Fibroblast of the aortic adventitia (primary cell): Measurements from ENCODE around the gene OLFML1. TPM values are rescaled to one million over a fixed set of nuclear protein-coding genes. Genes with fewer than 3 reads are reported as not detected.
"Not testable (repeated sequence)": the region's sequence is repeated elsewhere in the genome, so short reads cannot be mapped to it uniquely, and the experiment has no call there.

Experiments
- DNase-seq: peaks from one replicate; pipeline ENCODE4 v3.0.0-alpha.2; 2010; ENCODE audit warnings: low read depth
- H3K4me3 ChIP-seq: 2 replicates; pipeline ENCODE4 v1.5.1; 2011; ENCODE audit warnings: low read depth, mild to moderate bottlenecking, control low read depth, low read length, moderate library complexity
- CTCF ChIP-seq: IDR thresholded peaks from 2 replicates; pipeline ENCODE4 v1.5.1; 2011; ENCODE audit warnings: mild to moderate bottlenecking, low read length, control low read depth, inconsistent platforms; ENCODE audit not compliant: insufficient read depth
- total RNA-seq: library from RNA; depleted of rRNA; stranded (reverse); fragments of >200 nt; gene quantifications from 2 replicates; pipeline ENCODE4 v1.2.3, GENCODE V29; 2012; ENCODE audit warnings: low replicate concordance

OLFML1 gene
- total RNA-seq, 1 donor = 27.1 TPM

GRCh38 chr11:7513234-7514098 is 28.2 kb downstream of the OLFML1 start, which contains the start of gene PPFIBP2:
TSS of gene PPFIBP2 (plus strand) at chr11:7513999. CDS start at chr11:7549476, 35,477 bp downstream.
- TF ChIP-seq CTCF = peak; percentile 61
- H3K4me3 ChIP-seq = peak within 1 kb of the TSS; percentile 77
- DNase-seq = peak; percentile 69

GRCh38 chr11:7514099-7514591 is 28.8 kb downstream of the OLFML1 start:
- no peak for DNase-seq

GRCh38 chr11:7515447-7515886 is 30.2 kb downstream of the OLFML1 start:
- H3K4me3 ChIP-seq = no peak overlapping the region
- no peak for TF ChIP-seq CTCF
- DNase-seq = no peak

More at GRCh38 chr11:7514099-7514591, 28.8 kb downstream of the OLFML1 start:
- TF ChIP-seq CTCF = no peak
- H3K4me3 ChIP-seq = peak overlapping the region; percentile 77

- H3K4me3 ChIP-seq = no peak overlapping the region
- no peak for TF ChIP-seq CTCF
- no peak for DNase-seq
Observed at GRCh38 chr11:7516475-7516874, 31.2 kb downstream of the OLFML1 start.

- not testable (repeated sequence) for H3K4me3 ChIP-seq, DNase-seq
Observed at GRCh38 chr11:7517743-7518142, 32.4 kb downstream of the OLFML1 start.

- no peak for TF ChIP-seq CTCF
- no peak for DNase-seq
- H3K4me3 ChIP-seq = no peak overlapping the region
Observed at GRCh38 chr11:7518811-7519562, 33.7 kb downstream of the OLFML1 start.
